ENCODE results near the gene UNC5C.
A peak's percentile ranks its signal among the peaks of the same experiment; 100 is the strongest.

Gene UNC5C
- 0 to 0.08 (median 0) reads per million in 4 donors for total RNA-seq

DNA sequence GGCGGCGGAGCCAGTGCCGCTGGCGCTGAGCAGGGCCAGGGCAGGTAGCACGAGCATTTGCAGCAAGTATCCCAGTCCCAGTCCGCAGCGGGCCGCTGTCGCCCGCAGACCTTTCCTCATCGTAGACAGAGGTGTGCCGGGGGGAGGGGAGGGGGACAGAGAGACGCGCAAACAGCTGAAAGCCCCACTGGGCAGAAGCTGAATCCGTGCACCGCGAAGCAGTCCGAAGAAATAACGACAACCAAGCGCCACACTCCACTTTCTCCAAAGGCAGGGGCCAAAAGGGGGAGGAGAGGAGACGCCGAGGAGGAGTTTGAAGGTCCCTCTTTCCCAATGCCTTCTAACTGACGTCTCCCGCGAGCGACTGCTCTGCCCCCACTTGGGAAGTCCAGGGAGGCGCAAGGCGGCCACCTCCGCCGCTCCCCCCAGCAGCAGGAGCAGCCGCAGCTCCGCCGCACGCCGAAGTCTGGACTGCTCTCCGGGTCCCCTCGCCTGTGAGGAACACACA is at the start of gene UNC5C:
UNC5C (minus strand) TSS at position 236 of the 508 bp plus-strand sequence.
- no peak for DNase-seq

DNA sequence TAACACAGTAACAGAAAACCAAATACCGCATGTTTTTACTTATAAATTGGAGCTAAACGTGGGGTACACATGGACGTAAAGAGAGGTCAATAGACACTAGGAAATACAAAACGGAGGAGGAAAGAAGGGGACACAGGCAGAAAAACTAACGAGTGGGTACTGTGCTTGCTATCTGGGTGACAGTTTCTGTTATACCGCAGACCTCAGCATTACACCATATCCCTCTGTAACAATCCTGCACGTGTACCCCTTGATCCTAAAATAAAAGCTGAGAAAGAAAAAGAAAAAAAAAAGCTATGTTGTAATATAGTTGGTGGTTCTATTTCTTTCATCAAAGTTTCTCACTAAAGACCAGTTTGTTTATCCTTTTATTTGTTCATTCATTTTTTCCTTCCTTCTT is 47.9 kb upstream of the UNC5C start:
- DNase-seq: no peak

DNA sequence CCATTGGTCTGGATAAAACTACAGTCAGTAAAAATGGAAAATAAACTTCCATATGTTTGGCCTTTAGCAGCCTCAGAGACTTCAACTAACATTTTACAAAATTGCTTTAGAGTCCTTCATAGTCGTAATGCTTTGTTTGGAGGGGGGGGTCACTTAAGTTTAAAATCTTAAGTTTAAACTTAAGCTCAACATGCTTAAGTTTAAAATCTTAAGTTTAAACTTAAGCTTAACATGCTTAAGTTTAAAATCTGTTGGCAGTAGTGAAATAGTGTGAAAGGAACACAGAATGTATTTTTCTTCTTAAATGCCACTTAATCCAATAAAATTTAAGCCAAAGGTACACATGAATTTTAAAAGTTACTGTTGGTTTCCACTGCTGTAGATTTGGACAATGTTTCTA is 45.9 kb upstream of the UNC5C start:
- DNase-seq: no peak

DNA sequence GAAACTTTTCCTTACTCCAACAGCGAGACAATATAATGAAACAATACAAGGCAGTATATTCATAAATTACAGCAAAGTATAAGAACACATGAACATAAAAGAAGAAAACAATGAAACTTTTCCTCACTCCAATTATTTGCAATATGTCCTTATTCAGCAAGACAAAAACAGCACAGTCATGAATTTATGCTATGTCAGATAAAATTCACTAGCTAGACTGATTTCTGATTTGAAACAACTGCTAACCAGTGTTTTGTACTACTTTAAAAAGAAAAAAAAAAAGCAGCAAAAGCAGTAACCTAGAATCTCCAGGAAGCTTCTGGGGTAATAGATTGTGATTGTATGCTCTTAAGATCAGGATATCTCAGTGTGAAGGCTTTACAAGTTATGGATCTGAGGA is 45.2 kb upstream of the UNC5C start:
- no peak for DNase-seq

DNA sequence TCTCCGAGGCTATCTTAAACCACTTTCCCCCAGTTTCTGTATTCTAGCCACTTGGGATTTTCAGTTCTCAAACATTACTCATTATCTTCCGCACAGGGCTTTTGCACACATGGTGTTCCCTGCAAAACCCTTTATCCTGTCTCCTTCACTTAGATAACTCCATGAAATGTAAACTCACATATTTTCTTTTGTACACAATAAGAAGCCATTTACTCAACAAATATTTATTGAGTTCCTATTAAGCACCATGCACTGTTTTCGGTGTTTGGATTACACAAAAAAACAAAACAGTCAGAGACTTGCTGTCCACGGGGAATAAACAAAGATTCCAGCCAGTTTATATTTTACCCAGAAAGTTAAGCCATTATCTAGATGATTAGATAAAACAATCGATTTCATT is 42.5 kb upstream of the UNC5C start:
- no peak for DNase-seq

DNA sequence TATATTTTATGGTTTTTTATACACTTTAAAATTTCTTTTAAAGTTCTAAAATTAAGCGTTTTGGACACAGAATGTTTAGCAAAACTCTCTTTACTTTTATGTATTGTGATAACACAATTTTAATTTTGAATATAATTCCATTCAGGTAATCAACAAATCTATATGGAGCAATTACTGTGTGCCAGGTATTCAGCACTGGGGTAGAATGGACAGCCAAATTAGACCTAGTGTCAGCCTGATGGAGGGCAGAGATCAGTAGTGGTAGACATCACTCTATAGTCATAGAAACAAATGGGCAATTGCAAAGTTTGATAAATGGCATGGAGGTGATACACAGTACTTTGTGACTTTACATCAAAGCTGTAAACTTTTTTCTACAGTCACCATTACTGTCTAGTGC is 41.8 kb upstream of the UNC5C start:
- no peak for DNase-seq

DNA sequence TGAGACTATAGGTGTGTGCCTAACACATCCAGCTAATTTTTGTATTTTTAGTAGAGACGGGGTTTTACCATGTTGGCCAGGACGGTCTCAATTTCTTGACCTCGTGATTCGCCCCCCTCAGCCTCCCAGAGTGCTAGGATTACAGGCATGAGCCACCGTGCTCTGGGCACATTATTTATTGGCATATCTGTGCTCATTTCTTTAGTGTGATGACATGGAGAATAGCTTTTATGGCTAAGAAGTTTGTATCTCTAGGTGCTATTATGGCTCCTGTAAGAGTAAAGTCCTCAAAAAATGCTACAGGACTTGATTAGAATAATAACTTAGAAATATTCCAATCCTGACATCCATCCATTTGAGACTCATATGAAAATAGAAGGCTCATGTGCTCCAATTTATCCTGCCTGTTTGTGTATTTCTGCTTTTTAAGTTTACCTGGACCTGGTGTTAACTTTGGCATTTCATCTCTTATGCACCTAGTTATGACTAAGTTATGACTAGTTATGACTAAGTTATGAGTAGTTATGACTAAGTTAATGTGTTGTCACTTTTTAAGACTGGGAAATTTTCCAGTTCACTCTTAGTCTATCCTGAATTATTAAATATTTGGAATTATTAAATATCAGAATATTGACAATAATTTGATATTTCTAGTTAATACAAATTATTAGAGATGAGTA is 36.4 kb upstream of the UNC5C start:
- no peak for DNase-seq

DNA sequence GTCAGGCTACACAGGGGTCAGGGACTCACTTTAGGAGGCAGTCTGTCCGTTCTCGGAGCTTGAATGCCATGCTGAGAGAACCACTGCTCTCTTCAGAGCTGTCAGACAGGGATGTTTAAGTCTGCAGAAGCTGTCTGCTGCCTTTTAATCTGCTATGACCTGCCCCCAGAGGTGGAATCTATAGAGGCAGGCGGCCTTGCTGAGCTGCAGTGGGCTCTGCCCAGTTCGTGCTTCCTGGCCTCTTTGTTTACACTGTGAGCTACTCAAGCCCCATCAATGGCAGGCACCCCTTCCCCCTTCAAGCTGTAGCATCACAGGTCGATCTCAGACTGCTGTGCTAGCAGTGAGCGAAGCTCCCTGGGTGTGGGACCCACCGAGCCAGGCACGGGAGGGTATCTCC is 31.5 kb upstream of the UNC5C start:
- no peak for DNase-seq

DNA sequence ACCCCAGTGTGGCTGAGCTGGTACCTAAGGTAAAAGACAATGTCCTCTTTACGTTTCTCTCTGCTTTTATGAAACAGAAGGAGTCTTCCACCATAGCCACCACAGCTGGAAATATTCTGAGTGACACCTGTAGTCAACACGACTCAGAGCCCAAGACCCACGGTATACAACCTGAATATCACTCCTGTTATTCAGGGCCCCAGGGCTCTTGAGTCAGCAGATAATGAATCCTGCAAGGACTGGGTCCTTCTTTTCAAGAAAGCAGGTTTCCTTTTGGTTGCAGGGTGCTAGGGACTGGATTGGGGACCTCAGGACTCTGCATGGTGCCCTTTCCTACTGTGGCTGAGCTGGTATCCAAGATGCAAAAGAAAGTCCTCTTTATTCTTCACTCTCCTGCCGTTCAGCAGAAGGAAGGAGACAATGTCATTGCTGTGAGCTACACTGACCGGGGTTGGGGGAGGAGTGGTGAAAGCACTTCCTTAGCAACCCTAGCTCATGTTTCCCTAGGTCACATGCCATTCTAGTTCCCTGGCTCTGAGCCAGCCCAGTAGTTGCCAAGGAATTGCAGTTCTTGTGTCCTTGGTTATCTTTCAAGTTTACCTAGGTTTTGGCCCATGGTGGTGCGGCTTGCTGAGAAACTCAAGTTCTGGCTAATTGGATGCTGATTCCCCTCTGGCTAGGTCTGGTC is 23.7 kb upstream of the UNC5C start:
- DNase-seq: no peak

DNA sequence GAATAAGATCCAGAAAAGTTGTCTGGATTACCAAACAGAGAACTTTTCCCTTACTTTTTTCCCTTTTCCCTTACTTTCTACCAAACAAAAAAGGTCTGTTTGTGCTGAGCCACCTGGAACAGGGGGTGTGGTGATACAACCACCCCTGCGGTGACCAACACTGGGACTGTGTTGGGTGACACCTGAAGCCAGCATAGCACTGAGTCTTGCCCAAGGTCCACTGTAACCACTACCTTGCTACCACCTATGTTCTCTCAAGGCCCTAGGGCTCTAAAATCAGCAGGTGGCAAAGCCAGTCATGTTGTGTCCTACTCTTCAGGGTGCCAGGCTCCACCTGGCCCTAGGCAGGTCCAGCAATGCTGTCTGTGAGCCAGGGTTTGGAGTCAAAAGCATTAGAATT is 22.8 kb upstream of the UNC5C start:
- DNase-seq: no peak

DNA sequence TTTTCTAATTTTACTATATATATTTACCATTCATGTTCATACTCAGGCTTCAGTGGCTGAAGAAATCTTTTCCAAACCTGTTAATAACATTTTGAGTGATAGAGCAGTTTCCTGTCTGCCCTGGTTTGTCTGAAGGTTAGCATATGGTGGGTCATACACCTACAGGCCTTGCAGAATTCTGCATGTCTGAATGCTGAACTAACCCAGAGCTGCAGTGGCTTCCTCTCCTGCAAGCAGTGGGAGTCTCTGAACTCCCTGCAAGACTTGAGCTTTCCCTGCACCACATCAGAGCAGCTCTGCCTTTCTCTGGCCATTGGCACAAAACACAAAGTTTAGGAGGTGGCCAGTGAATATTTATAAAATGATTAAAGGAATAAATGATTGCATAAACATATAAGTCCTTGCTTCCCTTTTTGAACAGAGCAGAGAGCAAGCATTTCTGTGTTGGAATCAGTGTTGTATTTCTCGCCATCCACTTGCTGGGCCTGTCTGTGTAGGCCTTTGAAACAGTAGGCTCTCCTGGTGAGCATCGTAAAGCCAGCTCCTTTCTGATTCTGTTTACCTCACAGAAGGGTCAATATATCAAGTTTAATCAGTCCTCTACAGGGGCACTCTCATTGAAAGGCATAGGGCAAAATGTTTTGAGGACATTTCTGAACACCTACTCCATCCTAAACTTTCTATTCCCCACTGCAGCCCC is 15.0 kb upstream of the UNC5C start:
- no peak for DNase-seq

DNA sequence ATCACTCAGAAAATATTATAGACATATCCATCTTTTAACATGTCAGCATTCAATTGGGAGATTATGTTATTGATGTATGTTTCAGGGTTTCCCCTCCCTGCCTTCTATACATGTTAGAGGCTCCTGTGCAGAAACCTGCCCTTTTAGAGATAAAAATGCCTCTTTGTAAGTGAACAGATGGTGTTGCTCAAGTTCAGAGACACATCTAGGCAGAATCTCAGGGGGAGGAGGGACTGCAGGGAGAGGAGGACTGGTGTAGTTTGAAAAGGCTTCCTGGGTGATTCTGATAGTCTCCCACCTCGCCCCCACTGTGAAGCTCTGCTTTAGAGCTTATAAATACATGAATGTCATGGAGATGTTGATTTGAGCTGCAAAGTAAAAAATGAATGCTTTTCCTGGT is 12.0 kb upstream of the UNC5C start:
- DNase-seq: no peak

DNA sequence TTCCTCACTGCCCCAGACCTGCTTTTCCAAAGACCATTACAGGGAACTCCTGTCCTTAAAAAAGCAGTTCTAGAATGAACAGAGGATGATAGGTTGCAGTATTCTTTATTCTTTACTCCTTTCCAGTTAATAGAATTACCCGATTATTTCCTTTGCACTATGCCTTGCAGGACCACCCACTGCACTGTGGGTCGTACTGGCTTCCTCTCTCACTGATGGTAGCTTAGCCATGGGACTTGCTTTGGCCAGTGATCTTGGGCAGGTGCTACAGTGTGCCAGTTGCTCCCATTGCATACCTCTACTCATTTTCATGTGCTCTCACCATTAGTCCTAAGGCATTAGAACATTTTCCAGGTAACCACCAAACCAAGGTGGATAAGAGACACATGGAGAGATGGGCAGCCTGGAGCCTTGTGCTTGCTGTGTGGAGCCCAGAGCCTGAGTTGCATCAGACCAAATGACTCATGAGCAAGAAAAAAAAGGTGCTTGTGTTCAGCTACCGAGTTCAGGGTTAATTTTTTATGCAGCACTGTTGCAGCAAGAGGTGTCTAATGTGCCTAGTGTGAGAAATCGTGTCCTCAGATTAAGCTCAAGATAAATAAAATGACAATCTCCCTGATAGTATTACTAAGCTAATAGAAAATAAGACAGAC is 7.6 kb upstream of the UNC5C start:
- DNase-seq: no peak

DNA sequence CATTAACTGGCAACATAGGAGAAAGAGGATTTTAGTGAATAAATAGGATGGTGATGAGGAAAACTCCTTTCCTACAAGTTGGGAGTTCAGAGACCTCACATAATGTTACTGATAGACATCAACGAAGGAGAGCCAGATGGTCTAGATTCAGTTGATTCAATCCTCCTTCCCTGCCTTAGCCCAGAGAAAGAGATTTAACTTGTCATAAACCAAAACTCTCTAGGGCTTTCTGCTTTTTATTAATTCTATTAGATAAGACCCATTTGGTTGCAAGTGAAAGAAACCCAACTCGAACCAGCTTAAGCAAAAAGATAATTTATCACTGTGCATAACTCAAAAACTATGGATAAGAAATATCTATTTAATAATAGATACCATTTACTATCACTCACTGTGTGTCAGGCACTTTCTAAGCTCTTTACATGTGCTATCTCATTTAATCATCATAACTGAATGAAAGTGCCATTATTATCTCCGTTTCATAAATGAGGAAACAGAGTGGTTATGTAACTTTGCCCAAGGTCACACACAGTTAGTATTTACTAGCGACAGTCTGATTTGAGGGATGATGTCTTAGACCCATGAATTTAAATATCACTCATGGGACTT is 4.3 kb upstream of the UNC5C start:
- no peak for DNase-seq

DNA sequence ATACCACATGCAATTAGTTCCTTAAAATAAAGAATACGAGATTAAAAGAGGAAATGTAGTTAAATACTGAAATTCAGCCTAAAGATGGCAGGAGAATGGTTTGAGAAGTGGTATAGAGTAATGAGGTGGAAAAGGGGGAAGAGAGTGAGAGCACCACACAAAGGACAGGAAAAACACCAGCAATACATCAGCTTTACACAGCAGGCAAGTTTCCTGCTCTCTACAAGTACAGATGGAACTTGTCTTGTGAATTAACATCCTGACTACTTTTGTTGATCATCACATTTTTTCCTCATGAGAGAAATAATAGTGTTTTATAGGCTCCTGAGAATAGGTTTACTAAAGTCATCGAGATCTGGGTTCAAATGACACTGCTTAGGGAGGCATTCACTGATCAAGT is 2.9 kb upstream of the UNC5C start:
- no peak for DNase-seq

DNA sequence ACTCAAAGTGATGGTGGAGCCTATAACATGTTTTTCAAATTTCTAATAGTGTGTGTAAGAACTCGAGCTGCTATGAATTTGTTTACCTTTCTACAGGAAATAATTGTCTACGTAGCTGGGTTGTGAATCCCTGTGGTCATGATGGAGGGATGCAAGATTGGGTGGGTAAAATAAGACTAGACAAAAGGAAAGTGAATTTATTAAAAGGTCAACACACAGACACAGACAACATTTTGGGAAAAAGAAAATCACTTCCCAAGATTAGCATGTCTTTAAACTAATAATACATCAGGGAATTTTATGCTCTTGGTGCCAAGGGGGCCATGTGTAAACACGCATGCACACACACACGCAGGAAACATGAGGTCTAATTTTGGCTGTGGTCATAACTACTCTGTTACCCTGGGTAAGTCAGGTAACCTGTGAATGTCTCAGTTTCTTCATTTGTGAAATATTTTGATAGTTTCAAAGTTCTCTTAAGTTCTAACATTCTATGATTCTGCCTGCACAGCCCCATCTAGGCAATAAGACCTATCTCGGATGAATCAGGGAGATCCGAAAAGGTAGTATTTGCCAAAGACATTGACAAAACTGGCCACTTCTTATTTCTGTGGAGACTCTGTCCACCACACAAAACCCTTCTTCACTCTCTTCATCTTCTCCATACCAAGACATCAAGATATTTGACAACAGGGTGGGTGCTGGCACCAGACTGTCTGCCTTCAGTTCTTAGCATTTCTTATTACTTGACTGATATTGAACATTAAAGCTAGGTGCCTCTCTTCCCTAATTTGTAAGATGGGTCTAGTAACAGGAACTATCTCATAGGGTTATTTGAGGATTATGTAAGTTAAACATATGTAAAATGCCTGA is 1.6 kb upstream of the UNC5C start:
- DNase-seq: no peak

DNA sequence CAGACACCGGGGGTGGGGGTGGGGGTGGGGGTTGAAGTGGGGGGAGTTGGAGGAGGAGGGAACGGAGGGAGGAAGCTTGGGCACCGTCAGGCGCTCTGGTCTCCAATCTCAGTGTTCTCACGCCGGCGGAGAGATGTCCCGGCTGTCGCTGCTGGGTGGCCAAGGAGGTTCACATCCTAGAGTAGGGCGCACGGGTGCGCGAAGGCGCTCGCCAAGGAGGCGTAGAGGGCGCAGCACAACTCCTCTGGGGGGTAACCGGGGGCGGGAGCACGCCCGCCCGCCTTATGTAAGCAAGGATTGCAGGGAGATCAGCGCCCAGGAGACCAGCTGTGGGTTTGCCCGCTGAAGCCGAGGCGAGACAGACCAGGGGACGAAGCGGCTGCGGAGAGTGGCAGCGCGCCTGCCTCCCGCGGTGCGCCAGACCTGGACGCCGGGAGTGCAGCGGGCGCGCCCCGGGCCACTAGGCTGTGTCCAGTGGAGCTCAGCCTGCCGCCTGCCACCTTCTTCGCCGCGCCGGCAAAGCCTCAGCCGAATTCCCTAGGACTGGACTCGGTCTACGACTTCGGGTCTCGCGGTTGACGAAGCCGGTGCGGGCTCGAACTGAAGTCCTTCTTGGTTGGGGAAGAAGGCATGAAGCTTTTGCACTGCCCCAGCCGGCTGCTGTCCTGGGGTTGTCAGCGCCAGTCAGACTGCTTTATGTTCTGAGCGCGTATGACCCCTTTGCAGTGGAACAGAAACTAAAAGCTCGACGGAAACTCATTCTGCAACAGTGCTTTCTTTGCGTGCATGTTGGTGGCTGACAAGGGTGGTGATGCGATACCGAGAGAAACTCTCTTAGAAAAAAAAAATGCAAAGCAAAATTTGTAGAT is 707 bp upstream of the UNC5C start:
- DNase-seq: peak in 1 of 5 donors; percentile 47

DNA sequence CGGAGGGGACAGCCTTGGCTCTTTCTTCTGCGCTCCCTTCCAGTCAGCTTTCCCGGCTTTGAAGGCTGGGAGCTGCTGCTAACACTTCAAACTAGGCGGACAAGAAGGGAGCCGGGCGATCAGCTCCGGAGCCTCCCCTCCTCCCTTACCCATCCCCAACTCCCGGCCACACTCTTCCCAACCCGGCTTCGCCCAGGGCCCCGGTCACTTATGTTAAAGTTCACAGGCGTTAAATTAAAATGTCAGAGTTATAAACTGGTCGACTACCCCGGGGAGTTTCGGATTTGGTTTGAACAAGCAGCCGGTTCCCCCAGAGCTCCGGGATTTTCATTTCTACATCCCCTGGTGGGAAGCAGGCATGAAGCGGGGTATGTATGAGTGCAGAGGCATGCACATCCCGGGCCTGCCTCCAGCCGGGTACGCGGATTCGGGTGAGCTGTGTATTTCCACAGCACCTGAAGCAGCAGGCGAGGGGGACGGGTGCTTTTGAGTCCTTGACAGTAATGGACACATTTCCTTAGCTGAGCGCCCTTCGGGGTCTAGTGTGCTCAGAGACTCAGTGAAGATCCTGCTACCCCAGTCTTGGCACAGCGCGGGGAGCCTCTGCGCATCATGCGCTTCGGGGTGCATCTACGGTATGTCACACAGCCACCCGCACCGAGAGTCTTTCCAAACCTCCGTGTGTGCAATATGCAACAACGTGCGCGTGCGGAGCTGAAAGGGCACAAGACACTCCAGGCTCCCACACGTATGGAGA is 880 bp downstream of the UNC5C start:
- no peak for DNase-seq

DNA sequence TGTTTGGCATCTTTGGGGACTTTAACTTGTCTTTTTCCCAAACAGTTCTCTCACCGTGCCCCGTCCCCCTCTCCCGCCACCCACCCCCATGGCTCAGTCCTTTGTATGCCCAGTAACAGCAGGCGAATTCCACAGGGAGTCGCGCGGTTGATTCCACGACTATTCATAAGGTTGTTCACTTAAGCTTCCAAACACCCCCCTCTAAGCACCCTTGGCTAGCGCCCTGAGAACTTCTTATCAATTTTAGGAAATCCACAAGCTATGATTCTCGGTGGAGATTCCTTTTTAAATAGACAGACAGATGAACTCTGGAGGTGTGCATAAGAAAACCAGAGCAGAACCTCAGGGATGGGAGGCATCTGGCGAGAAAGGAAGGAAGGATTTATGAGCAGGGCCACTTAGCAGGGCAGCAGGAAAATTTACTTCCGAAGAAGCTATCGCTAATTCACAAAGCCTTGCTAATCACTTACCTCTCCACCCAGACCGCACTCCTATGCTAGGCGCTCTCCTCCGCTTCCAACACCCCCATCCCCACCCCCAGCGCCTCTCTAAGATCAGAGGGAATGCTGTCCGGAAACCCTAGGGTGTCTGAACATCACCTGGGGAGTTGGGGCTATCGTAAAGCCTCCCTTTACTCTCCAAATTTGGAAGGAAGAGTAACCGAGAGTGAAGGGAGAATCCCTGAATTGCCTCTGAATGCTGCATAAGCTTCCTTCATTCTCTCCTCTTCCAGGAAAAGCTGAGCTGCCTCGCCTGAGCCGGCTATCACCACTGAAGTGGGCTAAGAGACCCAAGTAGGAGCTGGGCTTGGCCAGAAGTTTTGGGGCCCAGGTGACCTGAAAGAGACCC is 1.7 kb downstream of the UNC5C start:
- no peak for DNase-seq

Data from T-helper 1 cell (primary cell).